Measurements from ENCODE around the gene FARSB. TPM values are rescaled to one million over a fixed set of nuclear protein-coding genes. Genes with fewer than 3 reads are reported as not detected.

Gene FARSB
- polyA plus RNA-seq, 12 donors = 16.3 to 31.7 (median 27.5) TPM; not detected in 1

Other genes with a start within 250 kb of the FARSB start
- 10 to 100 TPM in 1 of 12 donors, 1 to 10 TPM in 7, under 1 TPM in 3, not detected in 1; 0.43 to 13.6 (median 1.8) TPM for gene SGPP2, start 231.5 kb downstream of the FARSB start, polyA plus RNA-seq (ENCODE audit: insufficient read length in 12 of 12)
- under 1 TPM in 1 of 12 donors, not detected in 11; 0.22 TPM for gene MOGAT1, start 15.6 kb upstream of the FARSB start, polyA plus RNA-seq (ENCODE audit: insufficient read length in 12 of 12)
- gene ACSL3, start 204.9 kb upstream of the FARSB start, polyA plus RNA-seq (ENCODE audit: insufficient read length in 12 of 12) = 100 to 1,000 TPM in 1 of 12 donors, 10 to 100 TPM in 11; 35.5 to 122 (median 46.7) TPM